ENCODE measurements around the gene HOXB3. TPM values are rescaled to one million over a fixed set of nuclear protein-coding genes. Genes with fewer than 3 reads are reported as not detected.
A peak's percentile ranks its signal among the peaks of the same experiment; 100 is the strongest.

Gene HOXB3
- polyA plus RNA-seq, 1 donor from 2014 or later = not detected

- H3K4me2 ChIP-seq (ENCODE audit: low read length) = no peak overlapping the region
- H3K9me2 ChIP-seq (ENCODE audit: insufficient read depth, low read length) = no peaks in the 10 kb centered on the region
- no peaks in the 10 kb centered on the region for H4K20me1 ChIP-seq (ENCODE audit: insufficient read depth)
- H3K27me3 ChIP-seq (ENCODE audit: insufficient read depth, low read depth, low read length) = peaks cover 100% of the 10 kb centered on the region
- H3K9ac ChIP-seq (ENCODE audit: low read length) = no peak overlapping the region
- no peak overlapping the region for H3K27ac ChIP-seq (ENCODE audit: low read length)
- H3F3A ChIP-seq (ENCODE audit: insufficient read depth, low read length, poor library complexity, severe bottlenecking) = no peaks in the 10 kb centered on the region
- no peak overlapping the region for H2AFZ ChIP-seq (ENCODE audit: low read depth, low read length)
- H3K79me2 ChIP-seq (replicated peaks; ENCODE audit: insufficient read depth, low read length) = no peaks in the 10 kb centered on the region
- H3K9me3 ChIP-seq (ENCODE audit: low read length) = no peaks in the 10 kb centered on the region
- no peaks in the 10 kb centered on the region for H3K36me3 ChIP-seq (ENCODE audit: insufficient read depth, low read length)
- H3K4me3 ChIP-seq (ENCODE audit: low read length) = no peak overlapping the region
- TF ChIP-seq EZH2 (IDR thresholded peaks at IDR 0.05; ENCODE audit: borderline replicate concordance, insufficient read depth, low read length, poor library complexity, severe bottlenecking) (peak; percentile 24), CTCF (IDR thresholded peaks at IDR 0.05; ENCODE audit: poor library complexity, severe bottlenecking) (no peak), POLR2AphosphoS5 (IDR thresholded peaks at IDR 0.05) (no peak), REST (IDR thresholded peaks at IDR 0.05; ENCODE audit: borderline replicate concordance) (no peak)
Measured at GRCh38 chr17:48526608-48527546, 63.2 kb downstream of the HOXB3 start.

- TF ChIP-seq SMC3 (conservative IDR thresholded peaks at IDR 0.05; ENCODE audit: poor library complexity) = no peak
- TF ChIP-seq MXI1 (conservative IDR thresholded peaks at IDR 0.05; ENCODE audit: poor library complexity, severe bottlenecking) = no peak
- TF ChIP-seq POLR2AphosphoS5 (IDR thresholded peaks at IDR 0.05) = no peak
- TF ChIP-seq EP300 (conservative IDR thresholded peaks at IDR 0.05; ENCODE audit: poor library complexity, severe bottlenecking) = no peak
- TF ChIP-seq RAD21 (conservative IDR thresholded peaks at IDR 0.05) = no peak
- TF ChIP-seq TAF1 (IDR thresholded peaks at IDR 0.05; ENCODE audit: low read depth) = no peak
- TF ChIP-seq EZH2 (IDR thresholded peaks at IDR 0.05; ENCODE audit: borderline replicate concordance, insufficient read depth, low read length, poor library complexity, severe bottlenecking) = no peak
- no peak for TF ChIP-seq CTCF (IDR thresholded peaks at IDR 0.05; ENCODE audit: poor library complexity, severe bottlenecking)
- no peak for TF ChIP-seq REST (IDR thresholded peaks at IDR 0.05; ENCODE audit: borderline replicate concordance)
Measured at GRCh38 chr17:48523010-48523409, 67.0 kb downstream of the HOXB3 start.

More at GRCh38 chr17:48523010-48523409, 67.0 kb downstream of the HOXB3 start:
- Histone ChIP-seq H3K36me3 (ENCODE audit: insufficient read depth, low read length) (no peaks in the 10 kb centered on the region), H2AFZ (ENCODE audit: low read depth, low read length) (no peak overlapping the region), H3K4me2 (ENCODE audit: low read length) (no peak overlapping the region), H3K9ac (ENCODE audit: low read length) (no peak overlapping the region), H3K4me3 (ENCODE audit: low read length) (no peak overlapping the region), H3K9me3 (ENCODE audit: low read length) (no peaks in the 10 kb centered on the region), H3K27me3 (ENCODE audit: insufficient read depth, low read depth, low read length) (peaks cover 95% of the 10 kb centered on the region), H3K79me2 (replicated peaks; ENCODE audit: insufficient read depth, low read length) (no peaks in the 10 kb centered on the region), H3F3A (ENCODE audit: insufficient read depth, low read length, poor library complexity, severe bottlenecking) (no peaks in the 10 kb centered on the region), H3K9me2 (ENCODE audit: insufficient read depth, low read length) (no peaks in the 10 kb centered on the region), H3K27ac (ENCODE audit: low read length) (no peak overlapping the region), H4K20me1 (ENCODE audit: insufficient read depth) (no peaks in the 10 kb centered on the region)

Data from neural cell (in vitro differentiated cells).